Smooth muscle cell (in vitro differentiated cells): ENCODE measurements around the gene GMDS. TPM values are rescaled to one million over a fixed set of nuclear protein-coding genes. Genes with fewer than 3 reads are reported as not detected.

Experiments used
- DNase-seq: peaks from one replicate; lab custom pipeline; 2025; ENCODE audit not compliant: unreplicated experiment; lab: John Stamatoyannopoulos, UW
- H2AFZ ChIP-seq: fragments of 200-600 bp; sonication (generic); 2 replicates; pipeline ENCODE4 v1.6.0; 2016; ENCODE audit warnings: antibody characterized with exemption, low read depth, mild to moderate bottlenecking
- H3F3A ChIP-seq: fragments of 200-600 bp; sonication (generic); 2 replicates; pipeline ENCODE4 v1.6.0; 2017; ENCODE audit warnings: antibody characterized with exemption, low read depth
- H3K27ac ChIP-seq: fragments of 200-600 bp; sonication (generic); 2 replicates; pipeline ENCODE4 v1.5.1; 2016; ENCODE audit warnings: low read depth, mild to moderate bottlenecking
- H3K27me3 ChIP-seq: fragments of 200-600 bp; sonication (generic); 2 replicates; pipeline ENCODE4 v1.6.1; 2016; ENCODE audit warnings: low read depth, mild to moderate bottlenecking
- H3K36me3 ChIP-seq: fragments of 200-600 bp; sonication (generic); 2 replicates; pipeline ENCODE4 v1.5.1; 2016; ENCODE audit warnings: low read depth
- H3K4me1 ChIP-seq: fragments of 200-600 bp; sonication (generic); 2 replicates; pipeline ENCODE4 v1.5.1; 2016; ENCODE audit warnings: low read depth
- H3K4me2 ChIP-seq: fragments of 200-600 bp; sonication (generic); 2 replicates; pipeline ENCODE4 v1.6.0; 2016; ENCODE audit warnings: mild to moderate bottlenecking
- H3K4me3 ChIP-seq: fragments of 200-600 bp; sonication (generic); 2 replicates; pipeline ENCODE4 v1.5.1; 2016; ENCODE audit warnings: mild to moderate bottlenecking
- H3K79me2 ChIP-seq: fragments of 200-600 bp; sonication (generic); 2 replicates; pipeline ENCODE4 v1.6.0; 2016; ENCODE audit warnings: low read depth, mild to moderate bottlenecking
- H3K9ac ChIP-seq: fragments of 200-600 bp; sonication (generic); 2 replicates; pipeline ENCODE4 v1.6.0; 2016; ENCODE audit warnings: low read depth
- H3K9me3 ChIP-seq: fragments of 200-600 bp; sonication (generic); replicated peaks from 2 replicates; pipeline ENCODE4 v1.5.1; 2016; ENCODE audit warnings: low read depth
- H4K20me1 ChIP-seq: fragments of 200-600 bp; sonication (generic); 2 replicates; pipeline ENCODE4 v1.6.0; 2016; ENCODE audit warnings: low read depth
- WGBS: methylation state at CpG from one replicate; pipeline ENCODE4 v1.1.7; 2016; ENCODE audit warnings: low lambda C conversion rate; 5-methylcytosine and 5-hydroxymethylcytosine counted together
- polyA plus RNA-seq: library from polyadenylated mRNA; unstranded; fragments of >200 nt; fragmentation: Nextera tagmentation; extraction: Ambion mirVana; gene quantifications from 2 replicates; pipeline ENCODE4 v1.2.1, GENCODE V29; 2016
- total RNA-seq: library from RNA; depleted of rRNA; stranded (reverse); fragments of >200 nt; gene quantifications from 2 replicates; pipeline ENCODE4 v1.2.3, GENCODE V29; 2014
- TF ChIP-seq, protein P1 (sequence below): fragments of 200-600 bp; sonication (generic); IDR thresholded peaks from 2 replicates; pipeline ENCODE4 v1.5.1; 2017; ENCODE audit warnings: borderline replicate concordance, mild to moderate bottlenecking, antibody characterized with exemption; ENCODE audit not compliant: insufficient read depth, poor library complexity, severe bottlenecking

GMDS gene
- total and polyA plus RNA-seq, 2 experiments from 2014 or later, result 3.7 to 8.5 TPM

DNA sequence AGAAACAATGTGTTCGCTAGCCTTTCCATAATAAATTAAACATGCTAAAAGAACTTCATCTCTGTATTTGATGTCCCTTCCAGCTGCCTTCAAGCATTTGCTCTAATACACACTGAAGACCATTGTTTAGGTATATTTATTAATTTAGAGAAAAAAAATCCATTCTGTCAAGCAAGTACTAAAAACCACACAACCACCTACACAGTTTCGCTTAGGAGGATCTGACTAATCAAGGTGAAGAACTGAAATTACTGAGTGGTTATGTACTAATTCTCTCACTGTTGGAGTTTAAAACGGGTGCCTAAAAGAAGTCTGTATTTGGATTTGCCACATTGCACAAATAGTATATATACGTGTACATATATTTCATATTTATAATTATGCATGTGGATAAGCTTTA lies 58.9 kb downstream of the GMDS start:
- H3K4me2 ChIP-seq, result no peak overlapping the region
- no peak overlapping the region for H2AFZ ChIP-seq
- H3K4me1 ChIP-seq, result no peaks in the 10 kb centered on the region
- TF ChIP-seq, protein P1, sequence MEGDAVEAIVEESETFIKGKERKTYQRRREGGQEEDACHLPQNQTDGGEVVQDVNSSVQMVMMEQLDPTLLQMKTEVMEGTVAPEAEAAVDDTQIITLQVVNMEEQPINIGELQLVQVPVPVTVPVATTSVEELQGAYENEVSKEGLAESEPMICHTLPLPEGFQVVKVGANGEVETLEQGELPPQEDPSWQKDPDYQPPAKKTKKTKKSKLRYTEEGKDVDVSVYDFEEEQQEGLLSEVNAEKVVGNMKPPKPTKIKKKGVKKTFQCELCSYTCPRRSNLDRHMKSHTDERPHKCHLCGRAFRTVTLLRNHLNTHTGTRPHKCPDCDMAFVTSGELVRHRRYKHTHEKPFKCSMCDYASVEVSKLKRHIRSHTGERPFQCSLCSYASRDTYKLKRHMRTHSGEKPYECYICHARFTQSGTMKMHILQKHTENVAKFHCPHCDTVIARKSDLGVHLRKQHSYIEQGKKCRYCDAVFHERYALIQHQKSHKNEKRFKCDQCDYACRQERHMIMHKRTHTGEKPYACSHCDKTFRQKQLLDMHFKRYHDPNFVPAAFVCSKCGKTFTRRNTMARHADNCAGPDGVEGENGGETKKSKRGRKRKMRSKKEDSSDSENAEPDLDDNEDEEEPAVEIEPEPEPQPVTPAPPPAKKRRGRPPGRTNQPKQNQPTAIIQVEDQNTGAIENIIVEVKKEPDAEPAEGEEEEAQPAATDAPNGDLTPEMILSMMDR, result no peak
- no peak overlapping the region for H3K4me3 ChIP-seq
- no peak overlapping the region for H3K27ac ChIP-seq
- no peak overlapping the region for H3K9ac ChIP-seq
- WGBS, result 88% methylated on average over 4 of the region's 4 CpGs
- DNase-seq, result no peak
- no peaks in the 10 kb centered on the region for H3F3A ChIP-seq
- H3K79me2 ChIP-seq, result no peaks in the 10 kb centered on the region
- no peaks in the 10 kb centered on the region for H4K20me1 ChIP-seq
- no peaks in the 10 kb centered on the region for H3K27me3 ChIP-seq
- no peaks in the 10 kb centered on the region for H3K36me3 ChIP-seq
- H3K9me3 ChIP-seq, result no peaks in the 10 kb centered on the region

DNA sequence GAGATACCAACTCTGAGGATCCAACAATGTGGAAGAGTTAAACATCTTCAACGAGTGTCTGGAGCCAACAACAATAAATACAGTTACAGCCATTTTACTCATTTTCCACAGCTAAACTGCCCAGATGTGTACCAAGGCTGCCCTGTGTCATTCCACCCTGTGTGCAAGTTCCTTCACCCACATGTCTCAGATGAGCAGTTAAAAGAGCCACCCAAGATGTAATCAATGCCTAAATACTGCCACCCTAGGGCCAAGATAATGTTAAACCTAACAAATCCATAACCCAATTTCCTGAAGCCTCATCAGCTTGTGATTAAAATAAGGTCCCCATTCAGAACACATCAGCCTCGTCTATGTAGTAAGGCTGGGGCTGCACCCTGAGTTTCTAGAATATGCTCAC lies 59.9 kb downstream of the GMDS start:
- no peaks in the 10 kb centered on the region for H4K20me1 ChIP-seq
- H3K9ac ChIP-seq, result no peak overlapping the region
- 91% methylated on average over 2 of the region's 2 CpGs for WGBS
- H2AFZ ChIP-seq, result no peak overlapping the region
- no peaks in the 10 kb centered on the region for H3K4me1 ChIP-seq
- no peak overlapping the region for H3K4me3 ChIP-seq
- H3K79me2 ChIP-seq, result no peaks in the 10 kb centered on the region
- no peak overlapping the region for H3K4me2 ChIP-seq
- no peaks in the 10 kb centered on the region for H3K9me3 ChIP-seq
- TF ChIP-seq, protein P1, result no peak
- H3K36me3 ChIP-seq, result no peaks in the 10 kb centered on the region
- H3K27me3 ChIP-seq, result no peaks in the 10 kb centered on the region
- no peak for DNase-seq
- no peaks in the 10 kb centered on the region for H3F3A ChIP-seq
- no peak overlapping the region for H3K27ac ChIP-seq

DNA sequence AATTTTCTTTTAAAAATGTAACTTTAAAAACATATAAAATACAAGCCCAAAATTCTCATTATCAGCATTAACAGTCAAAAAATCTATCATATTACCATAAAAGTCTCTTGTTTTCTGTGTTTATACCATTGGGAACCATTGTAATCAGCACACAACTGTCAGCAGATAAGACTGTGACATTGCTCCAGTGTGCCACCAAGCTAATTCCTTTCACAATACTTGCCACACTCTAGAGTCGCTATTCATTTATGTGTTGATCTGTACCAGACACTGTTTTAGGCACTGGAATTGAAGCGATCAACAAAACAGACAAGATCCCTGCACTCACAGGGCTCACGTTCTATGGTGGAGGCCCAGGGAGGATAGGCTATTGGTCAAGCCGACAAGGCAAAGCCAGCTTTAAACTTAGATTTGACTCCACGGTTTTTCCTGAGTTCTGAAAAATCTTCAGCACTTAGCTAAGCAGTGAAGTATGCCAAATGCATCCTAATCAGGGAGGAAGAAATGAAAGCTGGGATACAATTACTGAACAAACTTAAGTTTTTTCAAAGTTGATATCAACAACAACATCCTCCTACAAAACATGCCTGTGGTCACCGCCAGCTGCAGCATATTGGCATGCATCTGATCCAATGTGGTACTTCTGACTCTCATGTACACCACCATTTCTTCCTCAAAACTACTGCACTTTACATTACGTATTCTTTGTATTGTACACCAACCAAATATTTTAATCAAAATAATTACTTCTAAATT lies 60.5 kb downstream of the GMDS start:
- no peak overlapping the region for H3K27ac ChIP-seq
- TF ChIP-seq, protein P1, result no peak
- no peaks in the 10 kb centered on the region for H3K9me3 ChIP-seq
- H3K9ac ChIP-seq, result no peak overlapping the region
- H3K27me3 ChIP-seq, result no peaks in the 10 kb centered on the region
- no peak overlapping the region for H2AFZ ChIP-seq
- H3F3A ChIP-seq, result no peaks in the 10 kb centered on the region
- H3K4me2 ChIP-seq, result no peak overlapping the region
- DNase-seq, result no peak
- no peak overlapping the region for H3K4me3 ChIP-seq
- no peaks in the 10 kb centered on the region for H4K20me1 ChIP-seq
- no peaks in the 10 kb centered on the region for H3K36me3 ChIP-seq
- WGBS, result 92% methylated on average over 7 of the region's 7 CpGs
- no peaks in the 10 kb centered on the region for H3K79me2 ChIP-seq
- H3K4me1 ChIP-seq, result no peaks in the 10 kb centered on the region

DNA sequence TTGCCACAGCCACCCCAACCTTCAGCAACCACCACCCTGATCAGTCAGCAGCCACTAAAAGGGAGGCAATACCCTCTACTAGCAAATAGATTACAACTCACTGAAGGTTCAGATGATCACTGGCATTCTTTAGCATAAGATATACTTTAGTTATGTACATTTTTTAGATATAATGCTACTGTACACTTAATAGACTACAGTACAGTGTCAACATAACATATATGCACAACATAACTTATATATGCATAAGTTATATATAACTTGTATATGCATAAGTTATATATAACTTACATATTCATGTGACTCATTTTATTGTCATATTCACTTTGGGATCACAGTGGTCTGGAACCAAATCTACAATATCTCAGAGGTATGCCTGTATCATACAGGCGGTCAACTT lies 61.7 kb downstream of the GMDS start:
- H3K27me3 ChIP-seq, result no peaks in the 10 kb centered on the region
- DNase-seq, result no peak

More for the DNA sequence above, 61.7 kb downstream of the GMDS start:
- Histone ChIP-seq H2AFZ (no peak overlapping the region), H3K27ac (no peak overlapping the region), H3K4me3 (no peak overlapping the region), H3K4me1 (no peaks in the 10 kb centered on the region), H3K4me2 (no peak overlapping the region), H3K9me3 (no peaks in the 10 kb centered on the region), H3K36me3 (no peaks in the 10 kb centered on the region), H3K9ac (no peak overlapping the region), H3F3A (no peaks in the 10 kb centered on the region), H3K79me2 (no peaks in the 10 kb centered on the region), H4K20me1 (no peaks in the 10 kb centered on the region)
- TF ChIP-seq, protein P1, result no peak
- 84% methylated on average over 1 of the region's 1 CpG for WGBS
